Measurements from ENCODE around the gene SLCO2B1.

- TF ChIP-seq, protein P1, sequence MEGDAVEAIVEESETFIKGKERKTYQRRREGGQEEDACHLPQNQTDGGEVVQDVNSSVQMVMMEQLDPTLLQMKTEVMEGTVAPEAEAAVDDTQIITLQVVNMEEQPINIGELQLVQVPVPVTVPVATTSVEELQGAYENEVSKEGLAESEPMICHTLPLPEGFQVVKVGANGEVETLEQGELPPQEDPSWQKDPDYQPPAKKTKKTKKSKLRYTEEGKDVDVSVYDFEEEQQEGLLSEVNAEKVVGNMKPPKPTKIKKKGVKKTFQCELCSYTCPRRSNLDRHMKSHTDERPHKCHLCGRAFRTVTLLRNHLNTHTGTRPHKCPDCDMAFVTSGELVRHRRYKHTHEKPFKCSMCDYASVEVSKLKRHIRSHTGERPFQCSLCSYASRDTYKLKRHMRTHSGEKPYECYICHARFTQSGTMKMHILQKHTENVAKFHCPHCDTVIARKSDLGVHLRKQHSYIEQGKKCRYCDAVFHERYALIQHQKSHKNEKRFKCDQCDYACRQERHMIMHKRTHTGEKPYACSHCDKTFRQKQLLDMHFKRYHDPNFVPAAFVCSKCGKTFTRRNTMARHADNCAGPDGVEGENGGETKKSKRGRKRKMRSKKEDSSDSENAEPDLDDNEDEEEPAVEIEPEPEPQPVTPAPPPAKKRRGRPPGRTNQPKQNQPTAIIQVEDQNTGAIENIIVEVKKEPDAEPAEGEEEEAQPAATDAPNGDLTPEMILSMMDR (IDR thresholded peaks at IDR 0.05), result no peak
- TF ChIP-seq POLR2AphosphoS5 (IDR thresholded peaks at IDR 0.05) (no peak), EP300 (IDR thresholded peaks at IDR 0.05) (no peak), POLR2A (IDR thresholded peaks at IDR 0.05) (no peak)
Observed at GRCh38 chr11:75203138-75203537, 52.2 kb downstream of the SLCO2B1 start.

Data from upper lobe of left lung (tissue), 4 donors.